Right ventricle myocardium inferior (tissue), 1 donor: ENCODE results near the gene APBB1. TPM values are rescaled to one million over a fixed set of nuclear protein-coding genes. Genes with fewer than 3 reads are reported as not detected.

Experiments
- ATAC-seq: fragments of 200-7000 bp; cut with Tn5 transposase; one replicate; pipeline ENCODE4 v1.9.1; 2020; ENCODE audit warnings: mild to moderate bottlenecking, moderate library complexity
- DNase-seq: peaks from one replicate; pipeline ENCODE4 v3.0.0; 2021; ENCODE audit errors: missing footprints
- intact Hi-C: fragments of 100-400 bp; cut with DNase I; formaldehyde crosslinking; loops from one replicate; pipeline ENCODE4 v1.11.0; 2022
- total RNA-seq: library from RNA; stranded (reverse); fragmentation: NEBNext Ultra II Directional; extraction: Animal tissue kit (Norgen Biotek cat#: 25700); gene quantifications from one replicate; pipeline ENCODE4 v1.2.1, GENCODE V29; 2021
- donor health status: DM: no; HTN: yes; CAD: no; lungs with severe emphysema.

Gene APBB1
- total RNA-seq, 1 donor from 2014 or later = 85.5 TPM

- intact Hi-C loops = loop anchor here (1.0 to 5.0 kb wide), 2 partner anchors 41 to 338 kb away; partner anchors contain the start of gene CAVIN3
- ATAC-seq (peak; percentile 92), DNase-seq (peak; percentile 85)
These were observed 55.8 kb downstream of the APBB1 start for GRCh38 chr11:6362873-6363678.

- DNase-seq = peak; percentile 79
- intact Hi-C loops = loop anchor here (5.0 kb wide), 1 partner anchor 40 kb away; the partner anchor contains the start of gene CAVIN3
These were observed 56.6 kb downstream of the APBB1 start for GRCh38 chr11:6362185-6362872.

GRCh38 chr11:6360183-6360582 is 58.7 kb downstream of the APBB1 start:
- no peak for DNase-seq
- intact Hi-C loops = loop anchor here (5.0 kb wide), 1 partner anchor 38 kb away; the partner anchor contains the start of gene CAVIN3

More at GRCh38 chr11:6362185-6362872, 56.6 kb downstream of the APBB1 start:
- ATAC-seq = peak; percentile 95

GRCh38 chr11:6357222-6357621 is 61.7 kb downstream of the APBB1 start:
- intact Hi-C loops = no loop called here
- DNase-seq = no peak
- ATAC-seq = peak; percentile 74

More at GRCh38 chr11:6360183-6360582, 58.7 kb downstream of the APBB1 start:
- no peak for ATAC-seq

GRCh38 chr11:6356503-6357055 is 62.3 kb downstream of the APBB1 start:
- ATAC-seq (no peak), DNase-seq (no peak)
- intact Hi-C loops = no loop called here

- ATAC-seq = no peak
- intact Hi-C loops = loop anchor here (5.0 kb wide), 2 partner anchors 38 to 103 kb away; no protein-coding TSS in a partner anchor
- no peak for DNase-seq
These were observed 64.0 kb downstream of the APBB1 start for GRCh38 chr11:6354651-6355485.

GRCh38 chr11:6353367-6353987 is 65.4 kb downstream of the APBB1 start:
- intact Hi-C loops = loop anchor here (1.0 to 5.0 kb wide), 4 partner anchors 36 to 333 kb away; no protein-coding TSS in a partner anchor
- ATAC-seq (peak; percentile 59), DNase-seq (peak; percentile 74)

- intact Hi-C loops = loop anchor here (2.0 to 5.0 kb wide), 3 partner anchors 35 to 331 kb away; no protein-coding TSS in a partner anchor
- DNase-seq = no peak
- ATAC-seq = no peak
These were observed 67.0 kb downstream of the APBB1 start for GRCh38 chr11:6351782-6352382.

- ATAC-seq = no peak
- DNase-seq = no peak
- intact Hi-C loops = loop anchor here (5.0 kb wide), 2 partner anchors 33 to 98 kb away; no protein-coding TSS in a partner anchor
These were observed 68.4 kb downstream of the APBB1 start for GRCh38 chr11:6350486-6350885.

GRCh38 chr11:6350043-6350442 is 68.9 kb downstream of the APBB1 start:
- ATAC-seq (no peak), DNase-seq (no peak)
- intact Hi-C loops = loop anchor here (5.0 kb wide), 2 partner anchors 33 to 98 kb away; no protein-coding TSS in a partner anchor

GRCh38 chr11:6345366-6345765 is 73.5 kb downstream of the APBB1 start:
- no peak for ATAC-seq
- no peak for DNase-seq
- intact Hi-C loops = no loop called here

Other genes with a start within 250 kb of the APBB1 start
- gene OR52B2, start 248.8 kb downstream of the APBB1 start, total RNA-seq = not detected
- not detected for gene OR52W1, start 219.9 kb downstream of the APBB1 start, total RNA-seq
- gene C11orf42, start 213.5 kb downstream of the APBB1 start, total RNA-seq = not detected
- 13.3 TPM for gene FHIP1B, start 184.5 kb downstream of the APBB1 start, total RNA-seq
- not detected for gene CNGA4, start 180.0 kb downstream of the APBB1 start, total RNA-seq
- not detected for gene CCKBR, start 159.3 kb downstream of the APBB1 start, total RNA-seq
- 42.5 TPM for gene CAVIN3, start 98.6 kb downstream of the APBB1 start, total RNA-seq
- 60.6 TPM for gene SMPD1, start 28.6 kb downstream of the APBB1 start, total RNA-seq
- not detected for gene HPX, start 21.9 kb upstream of the APBB1 start, total RNA-seq
- gene TRIM3, start 54.8 kb upstream of the APBB1 start, total RNA-seq = 12.5 TPM
- 15.1 TPM for gene ARFIP2, start 62.2 kb upstream of the APBB1 start, total RNA-seq
- 14.1 TPM for gene TIMM10B, start 62.4 kb upstream of the APBB1 start, total RNA-seq
- 3.9 TPM for gene DNHD1, start 78.2 kb upstream of the APBB1 start, total RNA-seq
- gene RRP8, start 184.5 kb upstream of the APBB1 start, total RNA-seq = 22.9 TPM
- gene ILK, start 184.7 kb upstream of the APBB1 start, total RNA-seq = 233 TPM
- 90.9 TPM for gene TAF10, start 193.1 kb upstream of the APBB1 start, total RNA-seq
- gene TPP1, start 200.3 kb upstream of the APBB1 start, total RNA-seq = 81.5 TPM
- gene DCHS1, start 236.7 kb upstream of the APBB1 start, total RNA-seq = 10.7 TPM